GM23248 (cell line): ENCODE measurements around the gene TACR1.

Source experiments
- EZH2 ChIP-seq: fragments of 200-600 bp; sonication (generic); IDR thresholded peaks from 2 replicates; pipeline ENCODE4 v1.6.1; 2018; ENCODE audit warnings: antibody characterized with exemption, mild to moderate bottlenecking; ENCODE audit not compliant: insufficient read depth, poor library complexity, severe bottlenecking
- EZH2phosphoT487 ChIP-seq: fragments of 200-600 bp; sonication (generic); IDR thresholded peaks from 2 replicates; pipeline ENCODE4 v1.6.1; 2018; ENCODE audit warnings: antibody characterized with exemption, moderate library complexity, mild to moderate bottlenecking, low read depth; ENCODE audit not compliant: insufficient read depth

DNA sequence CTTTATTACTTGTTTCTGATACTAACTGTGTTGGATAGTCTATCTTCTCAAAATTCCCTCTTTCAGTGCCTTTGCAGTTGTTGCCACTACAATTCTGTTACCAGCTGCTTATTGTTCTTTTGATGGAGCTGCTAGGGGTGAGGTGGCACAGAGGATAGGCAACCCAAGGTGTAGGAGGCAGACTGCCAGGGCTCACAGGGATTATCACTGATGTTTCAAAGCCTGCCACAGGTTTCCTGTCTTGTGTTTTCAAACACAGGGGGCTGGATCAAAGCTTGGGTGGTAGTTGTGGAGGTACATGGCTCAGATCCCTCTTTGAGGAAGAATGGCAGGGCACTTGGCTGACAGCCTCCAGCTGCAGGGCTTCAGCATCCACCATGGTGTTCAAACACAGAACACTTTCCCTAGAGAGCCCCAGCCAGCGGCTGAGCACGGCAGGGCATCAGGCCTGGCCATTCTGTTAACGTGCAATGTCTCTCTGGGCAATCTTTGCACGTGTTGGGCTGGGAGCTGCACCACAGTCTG lies 153.7 kb downstream of the TACR1 start:
- TF ChIP-seq EZH2 (no peak), EZH2phosphoT487 (no peak)
